Measurements from ENCODE around the gene NANOS3.
A peak's percentile ranks its signal among the peaks of the same experiment; 100 is the strongest.

The NANOS3 gene

GRCh38 chr19:13876834-13877233, at the start of gene NANOS3:
Gene NANOS3 (plus strand): TSS chr19:13877134. CDS start chr19:13877249, 115 bp downstream.
- no peak for DNase-seq (ENCODE audit: low read depth)

GRCh38 chr19:13827656-13828055, 49.3 kb upstream of the NANOS3 start:
- no peak for DNase-seq (ENCODE audit: low read depth)

- DNase-seq (ENCODE audit: low read depth) = no peak
Observed at GRCh38 chr19:13830114-13830740, 46.7 kb upstream of the NANOS3 start.

GRCh38 chr19:13830741-13831536, 46.0 kb upstream of the NANOS3 start:
- DNase-seq (ENCODE audit: low read depth) = no peak

GRCh38 chr19:13831537-13832467, 45.1 kb upstream of the NANOS3 start:
- no peak for DNase-seq (ENCODE audit: low read depth)

- DNase-seq (ENCODE audit: low read depth) = peak; percentile 89
Observed at GRCh38 chr19:13833330-13834243, 43.3 kb upstream of the NANOS3 start.

- no peak for DNase-seq (ENCODE audit: low read depth)
Observed at GRCh38 chr19:13834244-13835069, 42.5 kb upstream of the NANOS3 start.

GRCh38 chr19:13835791-13836723, 40.9 kb upstream of the NANOS3 start:
- no peak for DNase-seq (ENCODE audit: low read depth)

- no peak for DNase-seq (ENCODE audit: low read depth)
Observed at GRCh38 chr19:13838435-13839129, 38.4 kb upstream of the NANOS3 start.

- peak; percentile 91 for DNase-seq (ENCODE audit: low read depth)
Observed at GRCh38 chr19:13839130-13839937, 37.6 kb upstream of the NANOS3 start.

- DNase-seq (ENCODE audit: low read depth) = peak; percentile 64
Observed at GRCh38 chr19:13839938-13840304, 37.0 kb upstream of the NANOS3 start.

- DNase-seq (ENCODE audit: low read depth) = no peak
Observed at GRCh38 chr19:13840305-13841085, 36.4 kb upstream of the NANOS3 start.

GRCh38 chr19:13841086-13841961, 35.6 kb upstream of the NANOS3 start:
- DNase-seq (ENCODE audit: low read depth) = no peak

GRCh38 chr19:13841962-13842290, 35.0 kb upstream of the NANOS3 start:
- no peak for DNase-seq (ENCODE audit: low read depth)

- peak; percentile 57 for DNase-seq (ENCODE audit: low read depth)
Observed at GRCh38 chr19:13842291-13843103, 34.4 kb upstream of the NANOS3 start.
